GM12878 (cell line): ENCODE measurements around the gene ADGRE3. TPM values are rescaled to one million over a fixed set of nuclear protein-coding genes. Genes with fewer than 3 reads are reported as not detected.

Experiments
- ATAC-seq: fragments of 200-7000 bp; cut with Tn5 transposase; 3 replicates; pipeline ENCODE4 v1.9.1; 2020; ENCODE audit warnings: mild to moderate bottlenecking, moderate library complexity
- BruUV-seq: library from RNA; stranded (reverse); fragments of 400-500 nt; replicated peaks from 2 replicates; lab custom pipeline; 2021; lab: Mats Ljungman, UMichigan
- CTCF ChIA-PET: fragments of 300-600 bp; sonication (Branson Sonifier 250); formaldehyde crosslinking; extraction: SDS; loops from one replicate; lab custom pipeline; 2021; ENCODE audit warnings: inconsistent platforms; lab: Yijun Ruan, JAX
- POLR2A ChIA-PET: fragments of 350-600 bp; formaldehyde crosslinking; extraction: SDS; loops from one replicate; lab custom pipeline; 2021; ENCODE audit warnings: inconsistent platforms; lab: Charles Lee
- RAD21 ChIA-PET: fragments of 300-600 bp; sonication (Branson Sonifier 250); formaldehyde crosslinking; loops from one replicate; lab custom pipeline; 2023; ENCODE audit warnings: antibody characterized with exemption; ENCODE audit not compliant: unreplicated experiment; lab: Charles Lee
- SMC1A ChIA-PET: fragments of 300-600 bp; sonication (Branson Sonifier 250); formaldehyde crosslinking; loops from one replicate; lab custom pipeline; 2023; ENCODE audit not compliant: unreplicated experiment, uncharacterized antibody; lab: Charles Lee
- DNase-seq: peaks from one replicate; pipeline ENCODE4 v3.0.0-alpha.2; 2011; ENCODE audit warnings: low read depth, low spot score
- FAIRE-seq: peaks from 3 replicates; lab custom pipeline; 2011; peaks lifted over from hg19 to GRCh38; lab: Jason Lieb, UNC
- H2AFZ ChIP-seq: 2 replicates; pipeline ENCODE4 v1.6.0; 2011; ENCODE audit warnings: low read depth, low read length, control low read depth; ENCODE audit not compliant: control insufficient read depth
- H3K27ac ChIP-seq: 2 replicates; pipeline ENCODE4 v1.5.1; 2011; ENCODE audit warnings: control low read depth; ENCODE audit not compliant: control insufficient read depth, insufficient read depth
- H3K27me3 ChIP-seq, 2 experiments: replicated peaks in 1 of 2; 2 replicates each; pipeline versions ENCODE4 v1.6.0 to v1.6.1; 2011; ENCODE audit warnings: low read length in 1 of 2; ENCODE audit not compliant: control insufficient read depth in 2 of 2, insufficient read depth in 2 of 2
- H3K36me3 ChIP-seq, 2 experiments: 2 replicates each; pipeline ENCODE4 v1.5.1; 2011; ENCODE audit warnings: low read length in 1 of 2; ENCODE audit not compliant: control insufficient read depth in 2 of 2, insufficient read depth in 2 of 2
- H3K4me1 ChIP-seq: 2 replicates; pipeline ENCODE4 v1.6.1; 2011; ENCODE audit warnings: mild to moderate bottlenecking, low read length, moderate library complexity, mixed read lengths; ENCODE audit not compliant: control insufficient read depth, insufficient read depth
- H3K4me2 ChIP-seq: 2 replicates; pipeline ENCODE4 v1.6.0; 2011; ENCODE audit warnings: control low read depth; ENCODE audit not compliant: control insufficient read depth, insufficient read depth
- H3K4me3 ChIP-seq: fragments of 200-600 bp; sonication (generic); 2 replicates; pipeline ENCODE4 v1.5.1; 2016
- H3K79me2 ChIP-seq: 2 replicates; pipeline ENCODE4 v1.6.0; 2011; ENCODE audit warnings: low read length; ENCODE audit not compliant: control insufficient read depth, insufficient read depth
- H3K9ac ChIP-seq: 2 replicates; pipeline ENCODE4 v1.8.0; 2011; ENCODE audit warnings: low read length, control low read depth, mixed read lengths; ENCODE audit not compliant: control insufficient read depth, insufficient read depth
- H3K9me3 ChIP-seq: replicated peaks from 3 replicates; pipeline ENCODE4 v1.5.1; 2011; ENCODE audit warnings: mild to moderate bottlenecking, low read length; ENCODE audit not compliant: control insufficient read depth, insufficient read depth
- H4K20me1 ChIP-seq: 2 replicates; pipeline ENCODE4 v1.6.0; 2011; ENCODE audit not compliant: control insufficient read depth, insufficient read depth
- CBFB ChIP-seq: IDR thresholded peaks from 2 replicates; pipeline ENCODE4 v1.6.1; 2016; ENCODE audit warnings: antibody characterized with exemption, low read depth
- CEBPB ChIP-seq, 2 experiments: fragments of 150-350 bp in 1 of 2; IDR thresholded peaks; 2 replicates each; pipeline ENCODE4 v1.6.1; 2012 to 2014; ENCODE audit warnings: low read depth in 2 of 2, low read length in 2 of 2, borderline replicate concordance in 1 of 2, inconsistent platforms in 1 of 2
- CHD1 ChIP-seq: IDR thresholded peaks from 2 replicates; pipeline ENCODE4 v1.6.1; 2012; ENCODE audit warnings: low read depth, low read length, improper control_type of control experiment
- CREB1 ChIP-seq: IDR thresholded peaks from 2 replicates; pipeline ENCODE4 v1.6.1; 2012; ENCODE audit warnings: low read depth, mild to moderate bottlenecking, inconsistent platforms
- EGR1 ChIP-seq, 2 experiments: IDR thresholded peaks; 1 replicate in 1 of 2; 2 replicates in 1 of 2; pipeline ENCODE4 v1.6.1; 2011 to 2012; ENCODE audit warnings: low read depth in 2 of 2, low read length in 2 of 2, borderline replicate concordance in 1 of 2, mild to moderate bottlenecking in 1 of 2, moderate library complexity in 1 of 2
- ESRRA ChIP-seq: IDR thresholded peaks from 2 replicates; pipeline ENCODE4 v1.6.1; 2012; ENCODE audit warnings: mild to moderate bottlenecking, low read length, improper control_type of control experiment
- EZH2 ChIP-seq: IDR thresholded peaks from 2 replicates; pipeline ENCODE4 v1.6.1; 2012; ENCODE audit warnings: low read depth, mild to moderate bottlenecking, control low read depth, inconsistent platforms, low read length, borderline replicate concordance; ENCODE audit not compliant: control insufficient read depth
- GABPA ChIP-seq: IDR thresholded peaks from 2 replicates; pipeline ENCODE4 v1.6.1; 2014; ENCODE audit warnings: antibody characterized with exemption, low read depth, mild to moderate bottlenecking, inconsistent platforms
- HDAC6 ChIP-seq: fragments of 200-600 bp; sonication (generic); IDR thresholded peaks from one replicate; pipeline ENCODE4 v1.8.0; 2017; ENCODE audit warnings: antibody characterized with exemption; ENCODE audit not compliant: unreplicated experiment
- MEF2B ChIP-seq: fragments of 450-650 bp; IDR thresholded peaks from 2 replicates; pipeline ENCODE4 v1.6.1; 2018; ENCODE audit warnings: mild to moderate bottlenecking, moderate library complexity; ENCODE audit not compliant: partially characterized antibody, poor library complexity, severe bottlenecking
- NBN ChIP-seq: fragments of 450-650 bp; IDR thresholded peaks from 2 replicates; pipeline ENCODE4 v1.6.1; 2016
- POLR2A ChIP-seq: IDR thresholded peaks from 2 replicates; pipeline ENCODE4 v1.6.1; 2011; ENCODE audit warnings: low read depth, mild to moderate bottlenecking, low read length
- RELA ChIP-seq: fragments of 450-650 bp; IDR thresholded peaks from 2 replicates; pipeline ENCODE4 v1.8.0; 2014; ENCODE audit warnings: borderline replicate concordance; ENCODE audit not compliant: partially characterized antibody
- SIN3A ChIP-seq: IDR thresholded peaks from 2 replicates; pipeline ENCODE4 v1.6.1; 2012; ENCODE audit warnings: low read depth, low read length, improper control_type of control experiment
- SMAD5 ChIP-seq: IDR thresholded peaks from 2 replicates; pipeline ENCODE4 v1.6.1; 2016; ENCODE audit warnings: antibody characterized with exemption, low read depth
- SRF ChIP-seq, 2 experiments: IDR thresholded peaks; 2 replicates each; pipeline ENCODE4 v1.6.1; 2011; ENCODE audit warnings: low read depth in 2 of 2, low read length in 2 of 2, mild to moderate bottlenecking in 1 of 2, moderate library complexity in 1 of 2
- TARDBP ChIP-seq: IDR thresholded peaks from 2 replicates; pipeline ENCODE4 v1.6.1; 2016; ENCODE audit warnings: borderline replicate concordance
- TCF3 ChIP-seq: IDR thresholded peaks from 2 replicates; pipeline ENCODE4 v1.6.1; 2012; ENCODE audit warnings: low read depth, mild to moderate bottlenecking, low read length, borderline replicate concordance; ENCODE audit not compliant: insufficient read depth
- ZBTB4 ChIP-seq: fragments of 450-650 bp; formaldehyde crosslinking; IDR thresholded peaks from 2 replicates; pipeline ENCODE4 v1.4.0; 2022; ENCODE audit warnings: mild to moderate bottlenecking, moderate library complexity
- WGBS: methylation state at CpG from one replicate; pipeline ENCODE4 v1.1.6; 2016; ENCODE audit warnings: low lambda C conversion rate; ENCODE audit not compliant: insufficient replicate concordance, insufficient coverage; ENCODE audit errors: missing lambda C conversion rate; 5-methylcytosine and 5-hydroxymethylcytosine counted together
- in situ Hi-C: fragments of 300-500 bp; cut with MboI; formaldehyde crosslinking; loops from 9 replicates; pipeline ENCODE4 v1.14.3; 2018; ENCODE audit warnings: mixed read lengths
- intact Hi-C: fragments of 100-400 bp; cut with micrococcal nuclease; formaldehyde crosslinking; loops from one replicate; pipeline ENCODE4 v1.14.2; 2022; ENCODE audit not compliant: unreplicated experiment
- polyA plus RNA-seq, 11 experiments: library from polyadenylated mRNA; depleted of rRNA in 4 of 11; unstranded in 6 of 11; stranded (reverse) in 5 of 11; fragments of >200 nt; fragmentation: Nextera tagmentation in 4 of 11; fragmentation: Illumina TruSeq in 1 of 11; extraction: Ambion mirVana in 4 of 11; extraction: Trizol in 1 of 11; gene quantifications; 1 replicate in 1 of 11; 2 replicates in 10 of 11; pipeline versions ENCODE4 v1.2.1 to v1.2.3, GENCODE V29; 2011 to 2016; ENCODE audit warnings: inconsistent platforms in 2 of 11, missing spikeins in 2 of 11, low read depth in 1 of 11
- total RNA-seq, 4 experiments: library from RNA; depleted of rRNA in 3 of 4; stranded (reverse); fragments of >200 nt in 3 of 4; fragmentation: Illumina TruSeq in 1 of 4; extraction: Trizol in 1 of 4; gene quantifications; 2 replicates each; pipeline versions ENCODE4 v1.2.1 to v1.2.3, GENCODE V29; 2013 to 2021

Gene ADGRE3
- total and polyA plus RNA-seq, 10 of the 15 experiments (the other 5 are each of a cell fraction or from before 2014, with no cell fraction given) = 0.04 to 0.10 (median 0.05) TPM; not detected in 6

GRCh38 chr19:14575428-14575980 lies 99.1 kb downstream of the ADGRE3 start (continued):
- TF ChIP-seq ZBTB4 (no peak), RELA (no peak), HDAC6 (no peak)

DNA sequence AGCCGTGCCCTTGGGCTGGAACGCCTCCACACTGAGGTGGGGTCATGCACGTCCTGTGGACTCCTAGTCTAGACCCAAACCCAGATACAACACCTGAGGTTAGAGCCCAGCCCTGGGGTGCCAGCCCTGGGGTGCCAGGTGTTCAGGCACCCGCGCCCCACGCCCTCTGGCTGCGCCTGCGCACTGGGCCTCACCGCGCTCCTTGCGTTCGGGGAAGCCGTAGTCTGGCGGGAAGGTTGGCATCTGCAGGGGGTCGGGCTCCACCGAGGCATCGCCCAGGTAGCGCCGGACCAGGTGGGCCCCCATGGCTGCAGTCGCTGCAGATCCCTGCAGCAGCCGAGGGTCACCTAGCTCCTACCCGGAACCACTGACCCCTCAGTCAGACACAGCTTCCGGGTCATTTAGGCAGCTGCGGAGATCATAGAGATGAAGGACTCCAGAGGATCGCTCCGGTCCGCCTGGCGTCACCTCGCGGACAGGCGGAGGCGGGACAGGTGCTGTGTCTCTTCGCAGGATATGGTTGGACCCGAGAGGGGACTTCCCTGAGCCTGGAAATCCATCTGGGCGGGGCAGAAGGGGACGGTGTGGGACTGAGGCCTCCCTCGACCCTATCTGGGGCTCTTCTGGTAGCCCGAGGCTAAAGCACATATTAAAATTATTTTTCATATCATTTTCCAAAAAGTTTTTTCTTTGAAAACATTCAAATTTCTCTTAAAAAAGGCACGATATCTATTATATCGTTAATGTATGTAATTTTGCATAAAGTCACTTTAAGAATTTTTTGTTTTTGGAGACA lies 102.8 kb downstream of the ADGRE3 start, which contains the start of gene NDUFB7:
Gene NDUFB7 (minus strand): TSS at position 372 of the 796 bp plus-strand sequence. CDS start 66 bp downstream, at position 306.
- SMC1A ChIA-PET = interaction anchor here (0.9 to 12.5 kb wide), 6 partner anchors 10 to 319 kb away, joined by 3 to 558 read pairs (median 4); partner anchors contain the start of gene ZNF333
- Histone ChIP-seq H3K9ac (peak within 1 kb of the TSS; percentile 71), H3K9me3 (no peaks in the 10 kb centered on the region), H3K4me3 (peak within 1 kb of the TSS; percentile 99), H2AFZ (peak within 1 kb of the TSS; percentile 99), H3K27me3 (no peaks in the 10 kb centered on the region), H3K4me2 (peak within 1 kb of the TSS; percentile 66), H3K4me1 (peaks cover 12% of the 10 kb centered on the region), H3K27ac (peak within 1 kb of the TSS; percentile 93), H3K79me2 (peaks cover 22% of the 10 kb centered on the region), H3K36me3 (peaks cover 0 to under 1% of the 10 kb centered on the region in 2 experiments; a peak in 2 of 4 replicates), H4K20me1 (no peaks in the 10 kb centered on the region)
- intact Hi-C loops = loop anchor here (5.0 to 10.0 kb wide), 3 partner anchors 35 to 315 kb away; partner anchors contain the start of gene OR7A17
- POLR2A ChIA-PET = interaction anchor here (1.1 to 11.9 kb wide), 2 partner anchors 53 to 116 kb away, joined by 3 to 190 read pairs; partner anchors contain the start of genes DNAJB1 and ZNF333
- RAD21 ChIA-PET = interaction anchor here (0.6 to 13.6 kb wide), 8 partner anchors 16 to 453 kb away, joined by 3 to 593 read pairs (median 3); partner anchors contain the start of gene ZNF333
- CTCF ChIA-PET = interaction anchor here (0.6 to 14.6 kb wide), 15 partner anchors 9 to 1479 kb away, joined by 3 to 803 read pairs (median 6); partner anchors contain the start of gene ZNF333
- in situ Hi-C loops = loop anchor here (5.0 kb wide), 1 partner anchor 115 kb away; no protein-coding TSS in a partner anchor
- peak; percentile 90 for DNase-seq
- peak; percentile 89 for FAIRE-seq
- peak; percentile 96 for ATAC-seq
- BruUV-seq = TSS peak; percentile 83
- under 1% methylated on average over 40 of the region's 40 CpGs for WGBS
- 0 out of 2 replicates have a peak, but pooled peaks have one; percentile 56 for TF ChIP-seq CREB1
- no peak for TF ChIP-seq EZH2
- 0 out of 4 replicates have a peak, but pooled peaks of 1 of the 2 experiments have one; percentile 29 for TF ChIP-seq SRF (IDR thresholded peaks at IDR 0.05; ENCODE audit: low read depth in 2 of 2, low read length in 2 of 2)
- TF ChIP-seq CBFB = peak; percentile 49; the same call in 1 of the 2 replicates
- no peak for TF ChIP-seq CHD1
- no peak for TF ChIP-seq SIN3A
- TF ChIP-seq ESRRA = peak; percentile 32; the same call in 1 of the 2 replicates
- TF ChIP-seq EGR1 (IDR thresholded peaks at IDR 0.05; ENCODE audit: borderline replicate concordance in 1 of 2, low read depth in 2 of 2, low read length in 2 of 2) = peak in 1 of 2 experiments; percentile 90; a peak in 2 of 3 replicates
- TF ChIP-seq MEF2B = no peak
- no peak for TF ChIP-seq CEBPB (IDR thresholded peaks at IDR 0.05; ENCODE audit: borderline replicate concordance in 1 of 2, low read depth in 2 of 2, low read length in 2 of 2)
- TF ChIP-seq TARDBP = peak; percentile 72
- peak; percentile 89 for TF ChIP-seq SMAD5
- peak; percentile 98 for TF ChIP-seq GABPA
- peak; percentile 76 for TF ChIP-seq TCF3
- peak; percentile 91 for TF ChIP-seq NBN
- peak; percentile 95 for TF ChIP-seq POLR2A
